Liver (tissue), 9 donors: ENCODE measurements around the gene AP1S1. TPM values are rescaled to one million over a fixed set of nuclear protein-coding genes. Genes with fewer than 3 reads are reported as not detected.

ENCODE experiments used
- DNase-seq: peaks from one replicate; pipeline ENCODE4 v3.0.0-alpha.2; 2017; ENCODE audit warnings: low spot score
- H3K27ac ChIP-seq, 2 donors: one replicate each; pipeline ENCODE4 v1.7.0; 2013; ENCODE audit warnings: inconsistent platforms in 2 of 2, low read length in 2 of 2, control low read depth in 1 of 2, low read depth in 1 of 2, mild to moderate bottlenecking in 1 of 2
- H3K27me3 ChIP-seq, 4 donors: one replicate each; pipeline versions ENCODE4 v1.6.1 to v1.7.0; 2013; ENCODE audit warnings: low read length in 3 of 4, inconsistent platforms in 1 of 4, mild to moderate bottlenecking in 1 of 4, moderate library complexity in 1 of 4; ENCODE audit not compliant: control insufficient read depth in 4 of 4, insufficient read depth in 4 of 4
- H3K36me3 ChIP-seq, 4 donors: one replicate each; pipeline versions ENCODE4 v1.6.1 to v1.7.0; 2013; ENCODE audit warnings: low read length in 3 of 4, mild to moderate bottlenecking in 3 of 4, low read depth in 1 of 4, moderate library complexity in 1 of 4; ENCODE audit not compliant: control insufficient read depth in 4 of 4, insufficient read depth in 3 of 4
- H3K4me1 ChIP-seq, 4 donors: one replicate each; pipeline versions ENCODE4 v1.6.1 to v1.7.0; 2013; ENCODE audit warnings: low read length in 3 of 4, mild to moderate bottlenecking in 3 of 4, moderate library complexity in 1 of 4; ENCODE audit not compliant: control insufficient read depth in 4 of 4, insufficient read depth in 4 of 4
- H3K4me3 ChIP-seq, 3 donors: one replicate each; pipeline versions ENCODE4 v1.6.1 to v1.7.0; 2013; ENCODE audit warnings: low read length in 3 of 3, control low read depth in 1 of 3, low read depth in 1 of 3, mild to moderate bottlenecking in 1 of 3
- H3K9ac ChIP-seq, 2 donors: one replicate each; pipeline ENCODE4 v1.7.0; 2013; ENCODE audit warnings: low read length in 2 of 2, mild to moderate bottlenecking in 2 of 2, moderate library complexity in 2 of 2, control low read depth in 1 of 2, low read depth in 1 of 2
- H3K9me3 ChIP-seq, 4 donors: one replicate each; pipeline versions ENCODE4 v1.6.1 to v1.7.0; 2013; ENCODE audit warnings: low read length in 3 of 4; ENCODE audit not compliant: control insufficient read depth in 4 of 4
- EGR1 ChIP-seq, 2 donors: IDR thresholded peaks; 2 replicates each; pipeline ENCODE4 v1.6.1; 2016 to 2018; ENCODE audit warnings: antibody characterized with exemption in 2 of 2, low read depth in 2 of 2
- FOXA1 ChIP-seq: IDR thresholded peaks from 2 replicates; pipeline ENCODE4 v1.6.1; 2016; ENCODE audit warnings: antibody characterized with exemption
- GABPA ChIP-seq, 2 donors: IDR thresholded peaks in 1 of 2; conservative IDR thresholded peaks in 1 of 2; 2 replicates each; pipeline ENCODE4 v1.6.1; 2016; ENCODE audit warnings: antibody characterized with exemption in 2 of 2, mild to moderate bottlenecking in 1 of 2, moderate library complexity in 1 of 2
- HNF4G ChIP-seq: IDR thresholded peaks from 2 replicates; pipeline ENCODE4 v1.6.1; 2016; ENCODE audit warnings: antibody characterized with exemption
- JUND ChIP-seq, 2 donors: IDR thresholded peaks; 2 replicates each; pipeline ENCODE4 v1.6.1; 2016; ENCODE audit warnings: antibody characterized with exemption in 2 of 2
- NR2F2 ChIP-seq: IDR thresholded peaks from 2 replicates; pipeline ENCODE4 v1.6.1; 2016; ENCODE audit warnings: antibody characterized with exemption
- RAD21 ChIP-seq, 2 donors: IDR thresholded peaks; 2 replicates each; pipeline ENCODE4 v1.6.1; 2016; ENCODE audit warnings: antibody characterized with exemption in 2 of 2, mild to moderate bottlenecking in 2 of 2
- RXRA ChIP-seq, 2 donors: IDR thresholded peaks; 2 replicates each; pipeline ENCODE4 v1.6.1; 2017 to 2018; ENCODE audit warnings: antibody characterized with exemption in 2 of 2, mild to moderate bottlenecking in 1 of 2
- SP1 ChIP-seq: IDR thresholded peaks from 2 replicates; pipeline ENCODE4 v1.6.1; 2018; ENCODE audit warnings: antibody characterized with exemption, mild to moderate bottlenecking
- TAF1 ChIP-seq: conservative IDR thresholded peaks from 2 replicates; pipeline ENCODE4 v1.6.1; 2016; ENCODE audit warnings: antibody characterized with exemption, mild to moderate bottlenecking
- ZBTB33 ChIP-seq: IDR thresholded peaks from 2 replicates; pipeline ENCODE4 v1.6.1; 2016; ENCODE audit warnings: antibody characterized with exemption
- WGBS: extraction: QIAGEN DNeasy Blood & Tissue Kit; methylation state at CpG from one replicate; pipeline ENCODE4 v1.1.7; 2013; 5-methylcytosine and 5-hydroxymethylcytosine counted together
- polyA plus RNA-seq, 2 donors: library from polyadenylated mRNA; stranded (reverse) in 1 of 2; unstranded in 1 of 2; fragments of 200-250 nt in 1 of 2; fragments of >200 nt in 1 of 2; fragmentation: Nextera tagmentation in 1 of 2; extraction: Ambion mirVana in 1 of 2; gene quantifications; one replicate each; pipeline versions ENCODE4 v1.2.1 to v1.2.3, GENCODE V29; 2013 to 2015
- total RNA-seq, 2 donors: library from RNA; depleted of rRNA; stranded (reverse); fragments of >200 nt; gene quantifications; one replicate each; pipeline ENCODE4 v1.2.3, GENCODE V29; 2014
- TF ChIP-seq, protein P1 (sequence below): IDR thresholded peaks from 2 replicates; pipeline ENCODE4 v1.6.1; 2016; ENCODE audit warnings: antibody characterized with exemption, mild to moderate bottlenecking
- TF ChIP-seq, protein P2 (sequence below): fragments of 150-350 bp; IDR thresholded peaks from 2 replicates; pipeline ENCODE4 v1.5.1; 2017; ENCODE audit warnings: improper control_type of control experiment, low read depth, low read length; ENCODE audit not compliant: missing input control
- donor health status: healthy.
- donor health status: healthy.
- donor health status: healthy.
- donor health status: healthy.
- donor health status: healthy.

Gene AP1S1
- total and polyA plus RNA-seq, 4 donors, result 13.8 to 25.7 (median 22.0) TPM

- H3K9ac ChIP-seq, result no peak overlapping the region
- DNase-seq, result no peak
Measured at GRCh38 chr7:101165958-101166647, 11.8 kb downstream of the AP1S1 start.

DNA sequence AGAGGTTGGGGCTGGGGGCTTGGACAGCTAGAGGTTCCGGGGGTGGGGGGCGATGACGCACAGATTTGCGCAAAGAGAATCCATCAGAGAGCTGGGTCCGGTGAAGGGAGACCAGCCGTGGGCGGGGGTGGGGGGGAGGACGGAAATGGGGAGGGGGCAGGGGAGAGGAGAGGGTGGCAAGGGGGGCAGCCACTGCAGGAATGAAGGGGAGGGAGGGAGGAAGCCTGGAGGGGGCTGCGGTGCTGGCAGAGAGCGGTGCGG lies 12.3 kb downstream of the AP1S1 start:
- Histone ChIP-seq H3K27ac (no peak overlapping the region), H3K27me3 (peaks cover 7 to 11% (median 9%) of the 10 kb centered on the region in 4 donors), H3K4me1 (peaks cover 4 to 34% (median 14%) of the 10 kb centered on the region in 4 donors), H3K4me3 (no peak overlapping the region), H3K36me3 (no peaks in the 10 kb centered on the region), H3K9ac (no peak overlapping the region), H3K9me3 (no peaks in the 10 kb centered on the region)
- WGBS, result 3% methylated on average over 11 of the region's 11 CpGs
- DNase-seq, result no peak
- TF ChIP-seq, protein P1, sequence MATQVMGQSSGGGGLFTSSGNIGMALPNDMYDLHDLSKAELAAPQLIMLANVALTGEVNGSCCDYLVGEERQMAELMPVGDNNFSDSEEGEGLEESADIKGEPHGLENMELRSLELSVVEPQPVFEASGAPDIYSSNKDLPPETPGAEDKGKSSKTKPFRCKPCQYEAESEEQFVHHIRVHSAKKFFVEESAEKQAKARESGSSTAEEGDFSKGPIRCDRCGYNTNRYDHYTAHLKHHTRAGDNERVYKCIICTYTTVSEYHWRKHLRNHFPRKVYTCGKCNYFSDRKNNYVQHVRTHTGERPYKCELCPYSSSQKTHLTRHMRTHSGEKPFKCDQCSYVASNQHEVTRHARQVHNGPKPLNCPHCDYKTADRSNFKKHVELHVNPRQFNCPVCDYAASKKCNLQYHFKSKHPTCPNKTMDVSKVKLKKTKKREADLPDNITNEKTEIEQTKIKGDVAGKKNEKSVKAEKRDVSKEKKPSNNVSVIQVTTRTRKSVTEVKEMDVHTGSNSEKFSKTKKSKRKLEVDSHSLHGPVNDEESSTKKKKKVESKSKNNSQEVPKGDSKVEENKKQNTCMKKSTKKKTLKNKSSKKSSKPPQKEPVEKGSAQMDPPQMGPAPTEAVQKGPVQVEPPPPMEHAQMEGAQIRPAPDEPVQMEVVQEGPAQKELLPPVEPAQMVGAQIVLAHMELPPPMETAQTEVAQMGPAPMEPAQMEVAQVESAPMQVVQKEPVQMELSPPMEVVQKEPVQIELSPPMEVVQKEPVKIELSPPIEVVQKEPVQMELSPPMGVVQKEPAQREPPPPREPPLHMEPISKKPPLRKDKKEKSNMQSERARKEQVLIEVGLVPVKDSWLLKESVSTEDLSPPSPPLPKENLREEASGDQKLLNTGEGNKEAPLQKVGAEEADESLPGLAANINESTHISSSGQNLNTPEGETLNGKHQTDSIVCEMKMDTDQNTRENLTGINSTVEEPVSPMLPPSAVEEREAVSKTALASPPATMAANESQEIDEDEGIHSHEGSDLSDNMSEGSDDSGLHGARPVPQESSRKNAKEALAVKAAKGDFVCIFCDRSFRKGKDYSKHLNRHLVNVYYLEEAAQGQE, result no peak
- TF ChIP-seq RXRA (IDR thresholded peaks at IDR 0.05), result no peak
- TF ChIP-seq NR2F2, result no peak
- TF ChIP-seq HNF4G, result no peak
- TF ChIP-seq FOXA1, result no peak
- TF ChIP-seq EGR1 (IDR thresholded peaks at IDR 0.05; ENCODE audit: low read depth in 2 of 2), result no peak
- TF ChIP-seq JUND (IDR thresholded peaks at IDR 0.05), result no peak

More at GRCh38 chr7:101165958-101166647, 11.8 kb downstream of the AP1S1 start:
- Histone ChIP-seq H3K27me3 (peaks cover 7 to 9% (median 8%) of the 10 kb centered on the region in 4 donors), H3K27ac (no peak overlapping the region), H3K36me3 (no peaks in the 10 kb centered on the region), H3K9me3 (no peaks in the 10 kb centered on the region), H3K4me3 (no peak overlapping the region), H3K4me1 (peaks cover 4 to 34% (median 14%) of the 10 kb centered on the region in 4 donors)
- TF ChIP-seq RXRA (IDR thresholded peaks at IDR 0.05), result no peak
- TF ChIP-seq, protein P1, result no peak
- TF ChIP-seq GABPA (IDR thresholded peaks at IDR 0.05 in 1 of 2, conservative IDR thresholded peaks at IDR 0.05 in 1 of 2), result no peak
- TF ChIP-seq FOXA1, result no peak
- TF ChIP-seq EGR1 (IDR thresholded peaks at IDR 0.05; ENCODE audit: low read depth in 2 of 2), result no peak
- no peak for TF ChIP-seq HNF4G
- TF ChIP-seq NR2F2, result no peak
- TF ChIP-seq ZBTB33, result no peak
- TF ChIP-seq JUND (IDR thresholded peaks at IDR 0.05), result no peak
- TF ChIP-seq TAF1, result no peak
- no peak for TF ChIP-seq RAD21 (IDR thresholded peaks at IDR 0.05)
- TF ChIP-seq, protein P2, sequence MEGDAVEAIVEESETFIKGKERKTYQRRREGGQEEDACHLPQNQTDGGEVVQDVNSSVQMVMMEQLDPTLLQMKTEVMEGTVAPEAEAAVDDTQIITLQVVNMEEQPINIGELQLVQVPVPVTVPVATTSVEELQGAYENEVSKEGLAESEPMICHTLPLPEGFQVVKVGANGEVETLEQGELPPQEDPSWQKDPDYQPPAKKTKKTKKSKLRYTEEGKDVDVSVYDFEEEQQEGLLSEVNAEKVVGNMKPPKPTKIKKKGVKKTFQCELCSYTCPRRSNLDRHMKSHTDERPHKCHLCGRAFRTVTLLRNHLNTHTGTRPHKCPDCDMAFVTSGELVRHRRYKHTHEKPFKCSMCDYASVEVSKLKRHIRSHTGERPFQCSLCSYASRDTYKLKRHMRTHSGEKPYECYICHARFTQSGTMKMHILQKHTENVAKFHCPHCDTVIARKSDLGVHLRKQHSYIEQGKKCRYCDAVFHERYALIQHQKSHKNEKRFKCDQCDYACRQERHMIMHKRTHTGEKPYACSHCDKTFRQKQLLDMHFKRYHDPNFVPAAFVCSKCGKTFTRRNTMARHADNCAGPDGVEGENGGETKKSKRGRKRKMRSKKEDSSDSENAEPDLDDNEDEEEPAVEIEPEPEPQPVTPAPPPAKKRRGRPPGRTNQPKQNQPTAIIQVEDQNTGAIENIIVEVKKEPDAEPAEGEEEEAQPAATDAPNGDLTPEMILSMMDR, result no peak
- no peak for TF ChIP-seq SP1
- whole genome bisulfite sequencing, result 3% methylated on average over 38 of the region's 38 CpGs
